CD8-positive, alpha-beta memory T cell (primary cell): Measurements from ENCODE around the gene MLX. TPM values are rescaled to one million over a fixed set of nuclear protein-coding genes. Genes with fewer than 3 reads are reported as not detected.

ENCODE experiments used
- CTCF ChIA-PET: fragments of 350-600 bp; sonication (Branson Sonifier 250); formaldehyde crosslinking; loops from one replicate; lab custom pipeline; 2021; ENCODE audit warnings: antibody characterized with exemption; lab: Charles Lee
- POLR2A ChIA-PET: fragments of 350-600 bp; sonication (Branson Sonifier 250); formaldehyde crosslinking; loops from one replicate; lab custom pipeline; 2021; ENCODE audit warnings: antibody characterized with exemption; lab: Charles Lee
- DNase-seq, 5 donors: peaks; one replicate each; pipeline versions ENCODE4 v3.0.0 to v3.0.0-alpha.2; 2020 to 2022; ENCODE audit warnings: mixed read lengths in 1 of 5
- H3K27ac ChIP-seq: one replicate; pipeline ENCODE4 v1.7.0; 2013; ENCODE audit warnings: low read depth, mild to moderate bottlenecking, low read length, moderate library complexity
- H3K27me3 ChIP-seq: 2 replicates; pipeline ENCODE4 v1.7.0; 2013; ENCODE audit warnings: low read length, mild to moderate bottlenecking; ENCODE audit not compliant: insufficient read depth, poor library complexity, severe bottlenecking
- H3K36me3 ChIP-seq: 2 replicates; pipeline ENCODE4 v1.7.0; 2013; ENCODE audit warnings: mild to moderate bottlenecking, low read length, moderate library complexity; ENCODE audit not compliant: insufficient read depth
- H3K4me1 ChIP-seq: 2 replicates; pipeline ENCODE4 v1.7.0; 2013; ENCODE audit warnings: mild to moderate bottlenecking, low read length, moderate library complexity; ENCODE audit not compliant: insufficient read depth
- H3K4me3 ChIP-seq: 2 replicates; pipeline ENCODE4 v1.7.0; 2013; ENCODE audit warnings: mild to moderate bottlenecking, low read length
- H3K9me3 ChIP-seq: 2 replicates; pipeline ENCODE4 v1.7.0; 2013; ENCODE audit warnings: mild to moderate bottlenecking, low read length
- H3K27ac Mint-ChIP-seq, 8 donors: one replicate each; pipeline ENCODE4 v1.8.0; 2020 to 2021; ENCODE audit warnings: mixed read lengths in 8 of 8, mild to moderate bottlenecking in 6 of 8, inconsistent platforms in 3 of 8, moderate library complexity in 3 of 8
- H3K27me3 Mint-ChIP-seq, 2 donors: one replicate each; pipeline ENCODE4 v1.8.0; 2020 to 2021; ENCODE audit warnings: mixed read lengths in 2 of 2, mild to moderate bottlenecking in 1 of 2, moderate library complexity in 1 of 2
- H3K36me3 Mint-ChIP-seq, 3 donors: one replicate each; pipeline ENCODE4 v1.8.0; 2020 to 2021; ENCODE audit warnings: mixed read lengths in 3 of 3, inconsistent platforms in 1 of 3, mild to moderate bottlenecking in 1 of 3
- H3K4me1 Mint-ChIP-seq, 3 donors: one replicate each; pipeline ENCODE4 v1.8.0; 2020 to 2021; ENCODE audit warnings: mixed read lengths in 3 of 3, inconsistent platforms in 1 of 3, mild to moderate bottlenecking in 1 of 3
- H3K4me3 Mint-ChIP-seq, 7 donors: one replicate each; pipeline ENCODE4 v1.8.0; 2020 to 2021; ENCODE audit warnings: mixed read lengths in 7 of 7, mild to moderate bottlenecking in 6 of 7, moderate library complexity in 4 of 7, inconsistent platforms in 2 of 7
- H3K9me3 Mint-ChIP-seq, 5 donors: one replicate each; pipeline ENCODE4 v1.8.0; 2020 to 2022; ENCODE audit warnings: mixed read lengths in 5 of 5, mild to moderate bottlenecking in 3 of 5, moderate library complexity in 2 of 5, inconsistent platforms in 1 of 5
- polyA plus RNA-seq: library from polyadenylated mRNA; unstranded; fragments of 300-500 nt; fragmentation: Illumina TruSeq; gene quantifications from one replicate; pipeline ENCODE4 v1.2.3, GENCODE V29; 2021
- total RNA-seq, 2 experiments: library from RNA; stranded (reverse); gene quantifications; one replicate each; pipeline ENCODE4 v1.2.3, GENCODE V29; 2021

The MLX gene
- total and polyA plus RNA-seq, 3 experiments from 2014 or later, result 52.1 to 62.3 (median 61.8) TPM

DNA sequence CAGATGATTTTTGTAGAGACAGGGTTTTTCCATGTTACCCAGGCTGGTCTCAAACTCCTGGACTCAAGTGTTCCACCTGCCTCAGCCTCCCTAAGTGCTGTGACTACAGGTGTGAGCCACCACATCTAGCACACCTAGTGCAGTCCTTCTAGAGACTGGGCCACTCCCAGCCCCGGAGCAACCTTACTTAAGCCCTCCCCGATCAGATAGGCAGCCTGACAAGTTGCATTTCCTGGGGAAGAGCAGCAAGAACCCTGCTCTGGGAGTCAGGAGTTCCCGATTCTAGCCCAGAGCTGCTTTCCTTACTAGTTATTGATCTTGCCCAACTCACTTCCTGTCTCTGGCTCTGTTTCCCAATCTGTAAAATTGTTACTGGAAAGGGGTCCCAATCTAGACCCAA lies 37.8 kb upstream of the MLX start:
- H3K4me1 ChIP-seq, result peaks cover 34% of the 10 kb centered on the region
- no peaks in the 10 kb centered on the region for H3K36me3 ChIP-seq
- H3K27ac ChIP-seq, result no peak overlapping the region
- POLR2A ChIA-PET, result interaction anchor here (0.7 kb wide), 1 partner anchor 130 kb away, joined by 3 read pairs; the partner anchor contains the start of gene TUBG2
- CTCF ChIA-PET, result interaction anchor here (0.7 to 2.0 kb wide), 6 partner anchors 11 to 207 kb away, joined by 3 to 11 read pairs (median 5); partner anchors contain the start of gene CAVIN1
- Mint-ChIP-seq H3K4me3 (peak overlapping the region in 2 of 7 donors; percentile 24 to 26), H3K4me1 (peaks cover 41 to 57% (median 48%) of the 10 kb centered on the region in 3 donors), H3K36me3 (no peaks in the 10 kb centered on the region), H3K27ac (peak overlapping the region in 5 of 8 donors; percentile 12 to 93 (median 84)), H3K27me3 (peaks cover 0 to 3% of the 10 kb centered on the region in 2 donors), H3K9me3 (no peaks in the 10 kb centered on the region)
- no peak overlapping the region for H3K4me3 ChIP-seq
- no peaks in the 10 kb centered on the region for H3K27me3 ChIP-seq
- H3K9me3 ChIP-seq, result no peaks in the 10 kb centered on the region
- no peak for DNase-seq

DNA sequence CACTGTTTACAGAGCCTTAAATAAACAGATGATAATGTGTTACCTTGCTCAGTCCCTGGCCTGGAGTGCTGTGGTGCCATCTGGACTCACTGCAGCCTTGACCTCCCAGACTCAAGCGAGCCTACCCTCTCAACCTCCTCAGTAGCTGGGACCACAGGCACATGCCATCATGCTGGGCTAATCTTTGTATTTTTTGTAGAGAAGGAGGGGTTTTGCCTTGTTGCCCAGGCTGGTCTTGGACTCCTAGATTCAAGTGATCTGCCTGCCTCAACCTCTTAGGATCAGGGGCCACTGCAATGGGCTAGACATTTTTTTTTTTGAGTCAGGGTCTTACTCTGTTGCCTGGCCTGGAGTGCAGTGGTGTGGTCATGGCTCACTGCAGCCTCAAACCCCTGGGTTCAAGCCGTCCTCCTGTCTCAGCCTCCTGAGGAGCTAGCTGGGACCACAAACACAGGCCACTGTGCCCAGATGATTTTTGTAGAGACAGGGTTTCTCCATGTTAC lies 35.9 kb upstream of the MLX start:
- H3K4me3 Mint-ChIP-seq, result peak overlapping the region; percentile 83 to 92 (median 86)
- H3K36me3 Mint-ChIP-seq, result peaks cover 0 to 1% (median 0%) of the 10 kb centered on the region in 3 donors
- peaks cover 44 to 51% (median 46%) of the 10 kb centered on the region in 3 donors for H3K4me1 Mint-ChIP-seq
- Histone ChIP-seq H3K27me3 (no peaks in the 10 kb centered on the region), H3K4me1 (peaks cover 42% of the 10 kb centered on the region), H3K36me3 (no peaks in the 10 kb centered on the region), H3K4me3 (no peak overlapping the region), H3K27ac (no peak overlapping the region), H3K9me3 (no peaks in the 10 kb centered on the region)
- no peaks in the 10 kb centered on the region for H3K9me3 Mint-ChIP-seq
- H3K27ac Mint-ChIP-seq, result peak overlapping the region in 7 of 8 donors; percentile 84 to 92 (median 88)
- ChIA-PET CTCF (interaction anchor here (0.9 to 1.8 kb wide), 6 partner anchors 47 to 219 kb away, joined by 3 to 11 read pairs (median 5); partner anchors contain the start of genes CAVIN1, PSMC3IP and STAT3), POLR2A (interaction anchor here (1.1 to 1.3 kb wide), 2 partner anchors 17 to 23 kb away, joined by 3 read pairs; no protein-coding TSS in a partner anchor)
- H3K27me3 Mint-ChIP-seq, result no peaks in the 10 kb centered on the region
- DNase-seq, result no peak

DNA sequence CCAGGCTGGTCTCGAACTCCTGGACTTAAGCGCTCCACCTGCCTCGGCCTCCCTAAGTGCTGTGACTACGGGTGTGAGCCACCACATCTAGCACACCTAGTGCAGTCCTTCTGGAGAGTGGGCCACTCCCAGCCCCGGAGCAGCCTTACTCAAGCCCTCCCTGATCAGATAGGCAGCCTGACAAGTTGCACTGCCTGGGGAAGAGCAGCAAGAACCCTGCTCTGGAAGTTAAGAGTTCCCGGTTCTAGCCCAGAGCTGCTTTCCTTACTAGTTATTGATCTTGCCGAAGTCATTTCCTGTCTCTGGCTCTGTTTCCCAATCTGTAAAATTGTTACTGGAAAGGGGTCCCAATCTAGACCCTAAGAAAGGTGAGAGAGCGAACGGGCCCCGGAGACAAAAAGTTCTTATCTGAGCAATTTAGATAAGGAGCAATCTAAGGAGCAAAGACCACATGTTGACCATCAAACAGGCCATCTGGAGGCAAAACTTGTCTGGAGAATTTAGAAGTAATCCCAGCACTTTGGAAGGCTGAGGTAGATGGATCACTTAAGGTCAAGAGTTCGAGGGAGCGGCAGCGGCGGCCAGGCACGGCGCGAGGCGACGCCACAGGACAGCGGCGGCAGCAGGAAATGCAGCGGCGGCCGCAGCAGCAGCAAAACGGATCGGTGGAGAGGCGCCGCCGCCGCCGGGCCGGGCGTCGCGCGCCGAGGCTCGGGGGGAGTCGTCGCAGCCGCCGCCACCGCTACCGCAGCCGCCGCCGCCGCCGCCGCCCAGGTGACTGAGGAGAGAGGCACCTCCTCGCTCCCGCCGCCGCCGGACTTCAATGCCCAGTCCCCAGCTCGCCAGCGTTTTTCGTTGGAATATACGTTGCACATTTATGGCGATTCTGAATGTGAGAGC lies 35.2 kb upstream of the MLX start:
- Histone ChIP-seq H3K27me3 (no peaks in the 10 kb centered on the region), H3K27ac (peak overlapping the region; percentile 43), H3K4me3 (peak overlapping the region; percentile 65), H3K36me3 (no peaks in the 10 kb centered on the region), H3K4me1 (peaks cover 44% of the 10 kb centered on the region), H3K9me3 (no peaks in the 10 kb centered on the region)
- CTCF ChIA-PET, result interaction anchor here (0.7 to 1.8 kb wide), 5 partner anchors 9 to 47 kb away, joined by 3 to 7 read pairs (median 3); partner anchors contain the start of gene MLX
- Mint-ChIP-seq H3K27me3 (no peaks in the 10 kb centered on the region), H3K27ac (peak overlapping the region; percentile 43 to 92 (median 89)), H3K9me3 (no peaks in the 10 kb centered on the region), H3K36me3 (peaks cover 0 to 1% (median 0%) of the 10 kb centered on the region in 3 donors), H3K4me1 (peaks cover 46 to 53% (median 47%) of the 10 kb centered on the region in 3 donors), H3K4me3 (peak overlapping the region; percentile 83 to 92 (median 86))
- DNase-seq, result peak; percentile 40 to 68 (median 54)
- POLR2A ChIA-PET, result interaction anchor here (0.7 to 1.3 kb wide), 2 partner anchors 9 to 17 kb away, joined by 3 read pairs; no protein-coding TSS in a partner anchor

DNA sequence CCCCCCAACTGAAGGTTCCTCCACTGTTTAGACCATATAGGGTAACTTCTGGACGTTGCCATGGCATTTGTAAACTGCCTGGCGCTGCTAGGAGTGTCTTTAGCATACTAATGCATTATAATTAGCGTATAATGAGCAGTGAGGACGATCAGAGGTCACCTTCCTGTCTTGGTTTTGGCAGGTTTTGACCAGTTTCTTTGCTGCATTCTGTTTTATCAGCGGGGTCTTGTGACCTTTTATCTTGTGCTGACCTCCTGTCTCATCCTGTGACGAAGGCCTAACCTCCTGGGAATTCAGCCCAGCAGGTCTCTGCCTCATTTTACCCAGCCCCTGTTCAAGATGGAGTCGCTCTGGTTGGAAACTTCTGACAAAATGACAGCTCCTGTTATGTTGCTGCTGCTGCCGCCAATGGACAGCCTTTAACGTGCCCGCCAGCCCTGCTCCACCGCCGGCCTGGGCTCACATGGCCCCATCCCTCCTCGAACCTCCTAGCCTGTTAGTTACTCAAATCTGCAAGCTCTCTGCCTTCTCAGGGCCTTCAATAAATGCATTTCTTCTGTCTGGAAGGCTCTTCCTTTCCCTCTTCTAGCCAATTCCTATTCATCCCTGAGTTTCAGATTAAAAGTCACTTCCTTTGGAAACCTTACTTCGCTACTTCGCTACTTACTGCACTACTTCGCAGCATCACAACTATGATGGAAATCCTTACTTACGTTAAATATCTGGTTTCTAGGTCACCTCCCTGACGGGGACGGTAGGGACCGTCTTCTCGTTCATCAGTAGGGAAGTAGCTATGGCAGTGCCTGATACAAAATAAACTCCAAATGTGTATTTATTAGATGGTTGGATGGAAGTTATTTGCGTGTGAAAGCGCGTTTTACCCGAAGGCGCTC lies 31.5 kb upstream of the MLX start:
- DNase-seq, result no peak
- Mint-ChIP-seq H3K27me3 (no peaks in the 10 kb centered on the region), H3K4me3 (peak overlapping the region; percentile 67 to 87 (median 80)), H3K9me3 (no peaks in the 10 kb centered on the region), H3K27ac (peak overlapping the region; percentile 20 to 89 (median 47)), H3K4me1 (peaks cover 35 to 53% (median 39%) of the 10 kb centered on the region in 3 donors), H3K36me3 (peaks cover 0 to 10% (median 0%) of the 10 kb centered on the region in 3 donors)
- ChIA-PET POLR2A (interaction anchor here (0.5 to 1.4 kb wide), 7 partner anchors 13 to 142 kb away, joined by 3 to 11 read pairs (median 3); partner anchors contain the start of genes RETREG3 and TUBG1), CTCF (interaction anchor here (0.6 to 2.0 kb wide), 5 partner anchors 8 to 348 kb away, joined by 3 to 10 read pairs (median 7); partner anchors contain the start of gene PSMC3IP)
- Histone ChIP-seq H3K36me3 (peaks cover 5% of the 10 kb centered on the region), H3K27me3 (no peaks in the 10 kb centered on the region), H3K27ac (peak overlapping the region; percentile 55), H3K4me1 (peaks cover 32% of the 10 kb centered on the region), H3K9me3 (no peaks in the 10 kb centered on the region), H3K4me3 (peak overlapping the region; percentile 39)

DNA sequence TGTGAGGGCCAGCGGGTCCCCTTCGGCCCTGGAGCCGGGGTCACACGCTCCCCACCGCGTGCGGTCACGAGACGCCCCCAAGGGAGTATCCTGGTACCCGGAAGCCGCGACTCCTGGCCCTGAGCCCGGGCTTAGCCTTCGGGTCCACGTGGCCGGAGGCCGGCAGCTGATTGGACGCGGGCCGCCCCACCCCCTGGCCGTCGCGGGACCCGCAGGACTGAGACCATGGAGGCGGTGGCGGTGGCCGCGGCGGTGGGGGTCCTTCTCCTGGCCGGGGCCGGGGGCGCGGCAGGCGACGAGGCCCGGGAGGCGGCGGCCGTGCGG lies 30.9 kb upstream of the MLX start, which contains the start of gene NAGLU:
Gene NAGLU (plus strand): TSS at position 194 of the 324 bp plus-strand sequence. CDS start 32 bp downstream, at position 226.
- Histone ChIP-seq H3K4me1 (peaks cover 31% of the 10 kb centered on the region), H3K9me3 (no peaks in the 10 kb centered on the region), H3K27me3 (no peaks in the 10 kb centered on the region), H3K4me3 (peak within 1 kb of the TSS; percentile 70), H3K27ac (peak within 1 kb of the TSS; percentile 55), H3K36me3 (peaks cover 5% of the 10 kb centered on the region)
- ChIA-PET CTCF (interaction anchor here (0.6 to 2.0 kb wide), 8 partner anchors 8 to 348 kb away, joined by 3 to 10 read pairs (median 5); partner anchors contain the start of gene PSMC3IP), POLR2A (interaction anchor here (0.5 to 1.4 kb wide), 10 partner anchors 11 to 147 kb away, joined by 3 to 11 read pairs (median 3); partner anchors contain the start of genes RETREG3, STAT3 and TUBG1)
- no peaks in the 10 kb centered on the region for H3K27me3 Mint-ChIP-seq
- no peaks in the 10 kb centered on the region for H3K9me3 Mint-ChIP-seq
- H3K27ac Mint-ChIP-seq, result peak within 1 kb of the TSS; percentile 32 to 89 (median 54)
- peak within 1 kb of the TSS; percentile 76 to 89 (median 84) for H3K4me3 Mint-ChIP-seq
- peak; percentile 66 to 87 (median 78) for DNase-seq
- peaks cover 0 to 10% (median 0%) of the 10 kb centered on the region in 3 donors for H3K36me3 Mint-ChIP-seq
- H3K4me1 Mint-ChIP-seq, result peaks cover 35 to 53% (median 39%) of the 10 kb centered on the region in 3 donors

DNA sequence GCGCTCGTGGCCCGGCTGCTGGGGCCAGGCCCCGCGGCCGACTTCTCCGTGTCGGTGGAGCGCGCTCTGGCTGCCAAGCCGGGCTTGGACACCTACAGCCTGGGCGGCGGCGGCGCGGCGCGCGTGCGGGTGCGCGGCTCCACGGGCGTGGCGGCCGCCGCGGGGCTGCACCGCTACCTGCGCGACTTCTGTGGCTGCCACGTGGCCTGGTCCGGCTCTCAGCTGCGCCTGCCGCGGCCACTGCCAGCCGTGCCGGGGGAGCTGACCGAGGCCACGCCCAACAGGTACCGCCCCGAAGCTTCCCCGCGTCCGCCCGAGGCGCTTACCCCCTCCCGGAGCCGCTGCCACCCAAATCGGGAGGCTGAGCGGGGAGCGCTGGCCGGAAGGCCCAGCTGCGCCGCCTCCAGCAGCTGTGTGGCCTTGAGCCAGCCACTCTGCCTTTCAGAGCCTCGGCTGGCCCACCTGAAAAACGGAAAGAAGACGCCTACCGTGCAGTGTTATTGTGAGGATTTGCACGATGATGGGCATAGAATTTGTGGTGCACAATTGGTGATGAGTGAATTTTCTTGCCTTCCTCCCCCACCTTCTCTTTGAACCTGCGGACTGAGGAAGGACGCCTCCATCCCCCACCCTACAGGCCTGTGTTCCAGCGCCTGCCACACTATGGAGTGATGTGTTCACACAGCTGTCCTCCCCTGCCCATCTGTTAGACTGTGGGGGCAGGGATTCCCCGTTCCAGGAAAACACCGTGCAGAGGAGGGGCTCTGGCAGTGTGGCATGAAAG lies 30.3 kb upstream of the MLX start:
- Mint-ChIP-seq H3K27me3 (no peaks in the 10 kb centered on the region), H3K4me3 (peak overlapping the region; percentile 76 to 89 (median 83)), H3K9me3 (no peaks in the 10 kb centered on the region), H3K4me1 (peaks cover 35 to 53% (median 39%) of the 10 kb centered on the region in 3 donors), H3K36me3 (peaks cover 0 to 11% (median 0%) of the 10 kb centered on the region in 3 donors), H3K27ac (peak overlapping the region in 5 of 8 donors; percentile 39 to 88 (median 58))
- H3K27ac ChIP-seq, result peak overlapping the region; percentile 27
- H3K9me3 ChIP-seq, result no peaks in the 10 kb centered on the region
- H3K36me3 ChIP-seq, result peaks cover 5% of the 10 kb centered on the region
- CTCF ChIA-PET, result interaction anchor here (0.7 to 2.0 kb wide), 8 partner anchors 9 to 130 kb away, joined by 3 to 10 read pairs (median 5); partner anchors contain the start of gene PSMC3IP
- peak overlapping the region; percentile 70 for H3K4me3 ChIP-seq
- peaks cover 31% of the 10 kb centered on the region for H3K4me1 ChIP-seq
- H3K27me3 ChIP-seq, result no peaks in the 10 kb centered on the region
- POLR2A ChIA-PET, result interaction anchor here (0.7 to 1.4 kb wide), 9 partner anchors 10 to 148 kb away, joined by 3 to 9 read pairs (median 3); partner anchors contain the start of genes RETREG3, STAT3 and TUBG1
- peak in 4 of 5 donors; percentile 50 to 76 (median 61) for DNase-seq
